ENCODE measurements around the gene NLGN1. TPM values are rescaled to one million over a fixed set of nuclear protein-coding genes. Genes with fewer than 3 reads are reported as not detected.

The NLGN1 gene
- total RNA-seq, 1 experiment from 2014 or later, result not detected

DNA sequence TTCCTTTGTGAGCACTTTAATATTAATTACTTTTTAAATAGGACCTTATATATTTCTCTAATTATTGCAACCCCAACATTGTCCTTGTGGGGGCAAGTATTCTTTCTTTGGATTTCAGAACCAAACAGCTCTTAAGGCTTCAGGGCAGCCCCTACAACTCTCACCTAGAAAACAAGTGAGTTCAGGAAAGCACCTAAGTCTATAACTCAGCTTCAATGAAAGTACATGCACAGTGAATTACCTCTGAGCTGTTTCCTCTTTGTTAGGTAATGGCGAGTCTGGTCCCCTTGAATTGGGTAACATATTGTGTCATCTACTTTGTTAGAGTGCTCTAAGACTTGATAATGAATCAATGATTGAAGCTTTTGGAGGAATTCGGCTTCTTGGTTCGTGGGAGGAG lies 545.7 kb downstream of the NLGN1 start:
- TF ChIP-seq, protein P1, sequence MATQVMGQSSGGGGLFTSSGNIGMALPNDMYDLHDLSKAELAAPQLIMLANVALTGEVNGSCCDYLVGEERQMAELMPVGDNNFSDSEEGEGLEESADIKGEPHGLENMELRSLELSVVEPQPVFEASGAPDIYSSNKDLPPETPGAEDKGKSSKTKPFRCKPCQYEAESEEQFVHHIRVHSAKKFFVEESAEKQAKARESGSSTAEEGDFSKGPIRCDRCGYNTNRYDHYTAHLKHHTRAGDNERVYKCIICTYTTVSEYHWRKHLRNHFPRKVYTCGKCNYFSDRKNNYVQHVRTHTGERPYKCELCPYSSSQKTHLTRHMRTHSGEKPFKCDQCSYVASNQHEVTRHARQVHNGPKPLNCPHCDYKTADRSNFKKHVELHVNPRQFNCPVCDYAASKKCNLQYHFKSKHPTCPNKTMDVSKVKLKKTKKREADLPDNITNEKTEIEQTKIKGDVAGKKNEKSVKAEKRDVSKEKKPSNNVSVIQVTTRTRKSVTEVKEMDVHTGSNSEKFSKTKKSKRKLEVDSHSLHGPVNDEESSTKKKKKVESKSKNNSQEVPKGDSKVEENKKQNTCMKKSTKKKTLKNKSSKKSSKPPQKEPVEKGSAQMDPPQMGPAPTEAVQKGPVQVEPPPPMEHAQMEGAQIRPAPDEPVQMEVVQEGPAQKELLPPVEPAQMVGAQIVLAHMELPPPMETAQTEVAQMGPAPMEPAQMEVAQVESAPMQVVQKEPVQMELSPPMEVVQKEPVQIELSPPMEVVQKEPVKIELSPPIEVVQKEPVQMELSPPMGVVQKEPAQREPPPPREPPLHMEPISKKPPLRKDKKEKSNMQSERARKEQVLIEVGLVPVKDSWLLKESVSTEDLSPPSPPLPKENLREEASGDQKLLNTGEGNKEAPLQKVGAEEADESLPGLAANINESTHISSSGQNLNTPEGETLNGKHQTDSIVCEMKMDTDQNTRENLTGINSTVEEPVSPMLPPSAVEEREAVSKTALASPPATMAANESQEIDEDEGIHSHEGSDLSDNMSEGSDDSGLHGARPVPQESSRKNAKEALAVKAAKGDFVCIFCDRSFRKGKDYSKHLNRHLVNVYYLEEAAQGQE (IDR thresholded peaks at IDR 0.05; ENCODE audit: low read depth), result no peak
- TF ChIP-seq RAD21 (IDR thresholded peaks at IDR 0.05; ENCODE audit: low read depth), result no peak
- ATAC-seq (no peak), DNase-seq (ENCODE audit: low read depth, low spot score) (no peak)
- Histone ChIP-seq H3K4me2 (ENCODE audit: low read length) (no peak overlapping the region), H4K20me1 (ENCODE audit: insufficient read depth) (no peaks in the 10 kb centered on the region), H3K27me3 (ENCODE audit: insufficient read depth, low read length) (no peaks in the 10 kb centered on the region), H3K79me2 (ENCODE audit: insufficient read depth, low read length) (no peaks in the 10 kb centered on the region), H3K36me3 (ENCODE audit: control insufficient read depth in 1 of 2, insufficient read depth in 2 of 2, low read length in 2 of 2) (no peaks in the 10 kb centered on the region), H3K4me1 (ENCODE audit: control insufficient read depth in 1 of 2, insufficient read depth in 2 of 2, low read length in 2 of 2) (peaks cover 0 to 1% of the 10 kb centered on the region in 2 experiments; a peak in 1 of 4 replicates), H3K4me3 (replicated peaks in 1 of 2; ENCODE audit: low read depth in 1 of 2, low read length in 2 of 2) (no peak overlapping the region), H2AFZ (ENCODE audit: low read depth, low read length, poor library complexity, severe bottlenecking) (no peak overlapping the region), H3K9ac (ENCODE audit: low read length) (no peak overlapping the region), H3K9me3 (ENCODE audit: control insufficient read depth in 1 of 2, insufficient read depth in 1 of 2, low read depth in 1 of 2, low read length in 2 of 2) (no peaks in the 10 kb centered on the region), H3K9me2 (ENCODE audit: insufficient read depth) (no peaks in the 10 kb centered on the region), H3K27ac (ENCODE audit: low read depth, low read length) (no peak overlapping the region)
- no TSS peak for BruUV-seq (replicated peaks)
- POLR2A ChIA-PET, result no interaction called here
- RAD21 ChIA-PET (ENCODE audit: low non-redundant PET in 1 of 2, low total read pairs in 2 of 2, uncharacterized antibody in 2 of 2, unreplicated experiment in 2 of 2), result no interaction called here
- CTCF ChIA-PET, result no interaction called here
- intact Hi-C loops (cut with micrococcal nuclease), result no loop called here

DNA sequence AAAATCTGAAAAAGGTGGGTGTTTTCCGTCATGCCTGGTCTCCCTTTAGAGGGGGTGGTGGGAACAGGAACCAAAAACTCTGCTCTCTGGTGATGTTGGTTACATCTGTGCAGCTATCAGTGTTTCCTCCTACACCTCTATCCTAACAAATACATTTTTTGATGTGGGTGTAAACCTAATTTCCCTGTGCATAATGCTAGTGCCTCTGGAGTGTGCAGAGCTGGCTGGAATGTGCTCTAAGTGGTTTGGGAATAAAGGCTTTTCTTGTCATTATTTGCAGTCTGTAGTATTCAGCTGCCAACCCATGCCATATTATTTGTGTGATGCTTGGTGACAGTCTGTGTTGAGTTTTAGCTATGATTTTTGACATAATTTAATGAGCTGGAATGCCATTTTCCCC lies 547.6 kb downstream of the NLGN1 start:
- ATAC-seq, result no peak
- no peaks in the 10 kb centered on the region for H3K9me3 ChIP-seq (ENCODE audit: control insufficient read depth in 1 of 2, insufficient read depth in 1 of 2, low read depth in 1 of 2, low read length in 2 of 2)
- no peak overlapping the region for H3K4me2 ChIP-seq (ENCODE audit: low read length)
- POLR2A ChIA-PET, result no interaction called here
- DNase-seq (ENCODE audit: low read depth, low spot score), result no peak
- no peaks in the 10 kb centered on the region for H4K20me1 ChIP-seq (ENCODE audit: insufficient read depth)
- no peaks in the 10 kb centered on the region for H3K27me3 ChIP-seq (ENCODE audit: insufficient read depth, low read length)
- H2AFZ ChIP-seq (ENCODE audit: low read depth, low read length, poor library complexity, severe bottlenecking), result no peak overlapping the region
- H3K79me2 ChIP-seq (ENCODE audit: insufficient read depth, low read length), result no peaks in the 10 kb centered on the region
- RAD21 ChIA-PET (ENCODE audit: low non-redundant PET in 1 of 2, low total read pairs in 2 of 2, uncharacterized antibody in 2 of 2, unreplicated experiment in 2 of 2), result no interaction called here
- no peaks in the 10 kb centered on the region for H3K9me2 ChIP-seq (ENCODE audit: insufficient read depth)
- TF ChIP-seq SRF (IDR thresholded peaks at IDR 0.05; ENCODE audit: low read depth) (no peak), RAD21 (IDR thresholded peaks at IDR 0.05; ENCODE audit: low read depth) (no peak), SP1 (IDR thresholded peaks at IDR 0.05; ENCODE audit: low read depth) (no peak), FOSL1 (IDR thresholded peaks at IDR 0.05; ENCODE audit: low read depth) (no peak), JUND (IDR thresholded peaks at IDR 0.05) (no peak), POLR2AphosphoS5 (IDR thresholded peaks at IDR 0.05; ENCODE audit: low read depth, low read length) (no peak), YY1 (IDR thresholded peaks at IDR 0.05; ENCODE audit: extremely low read depth, insufficient replicate concordance, low read depth, low read length) (no peak)
- TF ChIP-seq, protein P2, sequence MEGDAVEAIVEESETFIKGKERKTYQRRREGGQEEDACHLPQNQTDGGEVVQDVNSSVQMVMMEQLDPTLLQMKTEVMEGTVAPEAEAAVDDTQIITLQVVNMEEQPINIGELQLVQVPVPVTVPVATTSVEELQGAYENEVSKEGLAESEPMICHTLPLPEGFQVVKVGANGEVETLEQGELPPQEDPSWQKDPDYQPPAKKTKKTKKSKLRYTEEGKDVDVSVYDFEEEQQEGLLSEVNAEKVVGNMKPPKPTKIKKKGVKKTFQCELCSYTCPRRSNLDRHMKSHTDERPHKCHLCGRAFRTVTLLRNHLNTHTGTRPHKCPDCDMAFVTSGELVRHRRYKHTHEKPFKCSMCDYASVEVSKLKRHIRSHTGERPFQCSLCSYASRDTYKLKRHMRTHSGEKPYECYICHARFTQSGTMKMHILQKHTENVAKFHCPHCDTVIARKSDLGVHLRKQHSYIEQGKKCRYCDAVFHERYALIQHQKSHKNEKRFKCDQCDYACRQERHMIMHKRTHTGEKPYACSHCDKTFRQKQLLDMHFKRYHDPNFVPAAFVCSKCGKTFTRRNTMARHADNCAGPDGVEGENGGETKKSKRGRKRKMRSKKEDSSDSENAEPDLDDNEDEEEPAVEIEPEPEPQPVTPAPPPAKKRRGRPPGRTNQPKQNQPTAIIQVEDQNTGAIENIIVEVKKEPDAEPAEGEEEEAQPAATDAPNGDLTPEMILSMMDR (IDR thresholded peaks at IDR 0.05 in 2 of 3, conservative IDR thresholded peaks at IDR 0.05 in 1 of 3; ENCODE audit: borderline replicate concordance in 1 of 3, insufficient read depth in 1 of 3, low read depth in 2 of 3, low read length in 2 of 3), result no peak
- H3K27ac ChIP-seq (ENCODE audit: low read depth, low read length), result no peak overlapping the region
- H3K4me1 ChIP-seq (ENCODE audit: control insufficient read depth in 1 of 2, insufficient read depth in 2 of 2, low read length in 2 of 2), result no peaks in the 10 kb centered on the region
- H3K36me3 ChIP-seq (ENCODE audit: control insufficient read depth in 1 of 2, insufficient read depth in 2 of 2, low read length in 2 of 2), result no peaks in the 10 kb centered on the region
- BruUV-seq (replicated peaks), result no TSS peak
- no peak overlapping the region for H3K4me3 ChIP-seq (replicated peaks in 1 of 2; ENCODE audit: low read depth in 1 of 2, low read length in 2 of 2)
- H3K9ac ChIP-seq (ENCODE audit: low read length), result no peak overlapping the region
- intact Hi-C loops (cut with micrococcal nuclease), result no loop called here
- CTCF ChIA-PET, result no interaction called here
